ENCODE results near the gene SCMH1.
A peak's percentile ranks its signal among the peaks of the same experiment; 100 is the strongest.

SCMH1 gene

DNA sequence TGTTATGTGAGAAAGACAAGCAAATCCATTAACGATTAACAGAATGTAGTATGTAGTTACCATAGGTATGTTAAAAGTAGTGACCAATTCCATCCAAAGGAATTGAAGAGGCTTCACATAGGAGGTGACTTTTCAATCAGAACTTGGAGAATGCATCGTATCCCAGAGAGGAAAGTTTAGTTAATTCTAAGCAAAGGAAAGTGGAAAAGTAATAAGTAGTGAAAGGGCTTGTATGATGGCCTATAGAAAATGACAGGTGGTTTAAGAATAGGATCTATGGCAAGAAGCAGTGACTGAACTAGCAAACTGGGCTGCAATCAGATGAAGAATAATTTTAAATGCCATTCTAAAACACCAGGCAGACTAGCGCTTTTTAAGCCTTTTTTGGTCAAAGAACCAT lies 16.6 kb downstream of the SCMH1 start:
- no peak for TF ChIP-seq FOXM1 (IDR thresholded peaks at IDR 0.05; ENCODE audit: borderline replicate concordance, low read depth)
- no peak for TF ChIP-seq TCF12 (IDR thresholded peaks at IDR 0.05; ENCODE audit: low read depth)
- TF ChIP-seq TEAD4 (IDR thresholded peaks at IDR 0.05): no peak
- no peak for TF ChIP-seq YY1 (IDR thresholded peaks at IDR 0.05; ENCODE audit: low read depth)
- no peak for TF ChIP-seq NFIC (IDR thresholded peaks at IDR 0.05)

- TF ChIP-seq TAF1 (IDR thresholded peaks at IDR 0.05; ENCODE audit: low read depth) (no peak), NFIC (IDR thresholded peaks at IDR 0.05) (0 out of 2 replicates have a peak, but pooled peaks have one; percentile 22), RAD21 (IDR thresholded peaks at IDR 0.05; ENCODE audit: low read depth) (no peak), EP300 (IDR thresholded peaks at IDR 0.05; ENCODE audit: borderline replicate concordance) (no peak)
- TF ChIP-seq, protein P1, sequence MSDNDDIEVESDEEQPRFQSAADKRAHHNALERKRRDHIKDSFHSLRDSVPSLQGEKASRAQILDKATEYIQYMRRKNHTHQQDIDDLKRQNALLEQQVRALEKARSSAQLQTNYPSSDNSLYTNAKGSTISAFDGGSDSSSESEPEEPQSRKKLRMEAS (IDR thresholded peaks at IDR 0.05): no peak
- TF ChIP-seq, protein P2, sequence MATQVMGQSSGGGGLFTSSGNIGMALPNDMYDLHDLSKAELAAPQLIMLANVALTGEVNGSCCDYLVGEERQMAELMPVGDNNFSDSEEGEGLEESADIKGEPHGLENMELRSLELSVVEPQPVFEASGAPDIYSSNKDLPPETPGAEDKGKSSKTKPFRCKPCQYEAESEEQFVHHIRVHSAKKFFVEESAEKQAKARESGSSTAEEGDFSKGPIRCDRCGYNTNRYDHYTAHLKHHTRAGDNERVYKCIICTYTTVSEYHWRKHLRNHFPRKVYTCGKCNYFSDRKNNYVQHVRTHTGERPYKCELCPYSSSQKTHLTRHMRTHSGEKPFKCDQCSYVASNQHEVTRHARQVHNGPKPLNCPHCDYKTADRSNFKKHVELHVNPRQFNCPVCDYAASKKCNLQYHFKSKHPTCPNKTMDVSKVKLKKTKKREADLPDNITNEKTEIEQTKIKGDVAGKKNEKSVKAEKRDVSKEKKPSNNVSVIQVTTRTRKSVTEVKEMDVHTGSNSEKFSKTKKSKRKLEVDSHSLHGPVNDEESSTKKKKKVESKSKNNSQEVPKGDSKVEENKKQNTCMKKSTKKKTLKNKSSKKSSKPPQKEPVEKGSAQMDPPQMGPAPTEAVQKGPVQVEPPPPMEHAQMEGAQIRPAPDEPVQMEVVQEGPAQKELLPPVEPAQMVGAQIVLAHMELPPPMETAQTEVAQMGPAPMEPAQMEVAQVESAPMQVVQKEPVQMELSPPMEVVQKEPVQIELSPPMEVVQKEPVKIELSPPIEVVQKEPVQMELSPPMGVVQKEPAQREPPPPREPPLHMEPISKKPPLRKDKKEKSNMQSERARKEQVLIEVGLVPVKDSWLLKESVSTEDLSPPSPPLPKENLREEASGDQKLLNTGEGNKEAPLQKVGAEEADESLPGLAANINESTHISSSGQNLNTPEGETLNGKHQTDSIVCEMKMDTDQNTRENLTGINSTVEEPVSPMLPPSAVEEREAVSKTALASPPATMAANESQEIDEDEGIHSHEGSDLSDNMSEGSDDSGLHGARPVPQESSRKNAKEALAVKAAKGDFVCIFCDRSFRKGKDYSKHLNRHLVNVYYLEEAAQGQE (IDR thresholded peaks at IDR 0.05; ENCODE audit: low read depth): no peak
- TF ChIP-seq, protein P3, sequence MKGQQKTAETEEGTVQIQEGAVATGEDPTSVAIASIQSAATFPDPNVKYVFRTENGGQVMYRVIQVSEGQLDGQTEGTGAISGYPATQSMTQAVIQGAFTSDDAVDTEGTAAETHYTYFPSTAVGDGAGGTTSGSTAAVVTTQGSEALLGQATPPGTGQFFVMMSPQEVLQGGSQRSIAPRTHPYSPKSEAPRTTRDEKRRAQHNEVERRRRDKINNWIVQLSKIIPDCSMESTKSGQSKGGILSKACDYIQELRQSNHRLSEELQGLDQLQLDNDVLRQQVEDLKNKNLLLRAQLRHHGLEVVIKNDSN (IDR thresholded peaks at IDR 0.05): no peak
These were observed 19.6 kb downstream of the SCMH1 start for GRCh38 chr1:41222496-41222895.

- TF ChIP-seq EGR1 (IDR thresholded peaks at IDR 0.05) (no peak), TCF12 (IDR thresholded peaks at IDR 0.05; ENCODE audit: low read depth) (no peak), RAD21 (IDR thresholded peaks at IDR 0.05; ENCODE audit: low read depth) (no peak), NFIC (IDR thresholded peaks at IDR 0.05) (no peak)
These were observed 20.1 kb downstream of the SCMH1 start for GRCh38 chr1:41221995-41222394.

DNA sequence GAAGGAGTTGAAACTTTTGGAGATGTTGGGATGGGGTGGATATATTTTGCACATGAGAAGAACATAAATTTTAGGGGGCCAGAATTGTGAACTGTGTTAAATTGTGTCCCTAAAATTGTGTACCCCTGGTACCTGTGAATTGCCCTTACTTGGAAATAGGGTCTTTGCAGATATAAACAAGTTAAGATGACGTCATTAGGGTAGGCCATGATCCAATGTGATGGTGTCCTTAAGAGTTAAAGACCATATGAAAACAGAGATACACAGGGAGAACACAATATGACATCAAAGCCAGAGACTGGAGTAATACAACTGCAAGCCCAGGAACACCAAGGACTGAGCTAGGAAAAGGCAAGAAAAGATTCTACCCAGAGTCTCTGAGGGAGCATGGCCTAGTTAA lies 24.0 kb downstream of the SCMH1 start:
- no peak for TF ChIP-seq CEBPB (IDR thresholded peaks at IDR 0.05)
- no peak for TF ChIP-seq YY1 (IDR thresholded peaks at IDR 0.05; ENCODE audit: low read depth)
- no peak for TF ChIP-seq EP300 (IDR thresholded peaks at IDR 0.05; ENCODE audit: borderline replicate concordance)
- no peak for TF ChIP-seq EGR1 (IDR thresholded peaks at IDR 0.05)
- TF ChIP-seq RAD21 (IDR thresholded peaks at IDR 0.05; ENCODE audit: low read depth): no peak
- TF ChIP-seq, protein P3 (IDR thresholded peaks at IDR 0.05): no peak

DNA sequence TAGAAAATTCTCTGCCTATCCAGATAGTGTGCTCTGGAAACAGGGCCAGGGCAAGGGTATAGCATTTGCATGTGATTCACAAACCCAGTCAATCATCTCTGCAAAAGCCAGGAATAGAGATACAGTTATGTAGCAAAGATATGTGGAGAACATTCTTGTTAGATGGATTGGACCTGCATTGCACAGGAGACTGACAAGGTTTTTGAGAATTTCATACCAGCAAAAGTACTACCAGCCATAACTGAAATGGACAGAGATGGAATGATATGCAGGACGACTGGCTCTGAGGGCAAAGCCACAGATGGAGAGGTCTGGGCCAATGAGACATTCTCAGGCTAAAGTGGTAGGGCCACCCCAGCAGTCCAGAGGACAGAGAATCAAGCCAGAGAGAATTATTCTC lies 24.7 kb downstream of the SCMH1 start:
- TF ChIP-seq FOXM1 (IDR thresholded peaks at IDR 0.05; ENCODE audit: borderline replicate concordance, low read depth) (no peak), EGR1 (IDR thresholded peaks at IDR 0.05) (no peak), CEBPB (IDR thresholded peaks at IDR 0.05) (no peak), NFIC (IDR thresholded peaks at IDR 0.05) (no peak)
- TF ChIP-seq, protein P1 (IDR thresholded peaks at IDR 0.05): no peak
- TF ChIP-seq, protein P2 (IDR thresholded peaks at IDR 0.05; ENCODE audit: low read depth): no peak

DNA sequence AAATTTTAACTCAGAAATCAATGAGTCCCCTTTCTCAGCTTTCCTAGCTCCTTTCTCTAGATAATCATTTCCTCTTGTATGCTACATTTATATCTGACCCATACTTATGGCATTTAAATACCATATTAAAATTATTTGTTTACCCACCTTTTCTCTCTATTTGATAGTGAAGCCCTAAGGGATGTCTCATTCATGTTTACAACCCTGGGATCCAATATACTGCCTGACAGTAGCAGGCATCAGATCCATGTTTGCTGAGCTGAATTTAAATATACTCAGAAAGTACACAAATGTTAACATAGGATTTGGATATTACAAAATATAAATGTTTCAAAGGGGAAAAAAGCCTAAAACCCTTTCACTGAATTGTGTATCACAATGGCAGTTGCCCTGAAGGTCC lies 26.5 kb downstream of the SCMH1 start:
- TF ChIP-seq EGR1 (IDR thresholded peaks at IDR 0.05) (no peak), NFIC (IDR thresholded peaks at IDR 0.05) (no peak), TAF1 (IDR thresholded peaks at IDR 0.05; ENCODE audit: low read depth) (no peak), CREB1 (IDR thresholded peaks at IDR 0.05; ENCODE audit: low read depth) (no peak), EP300 (IDR thresholded peaks at IDR 0.05; ENCODE audit: borderline replicate concordance) (no peak), ZBTB7A (IDR thresholded peaks at IDR 0.05; ENCODE audit: low read depth) (no peak), TCF12 (IDR thresholded peaks at IDR 0.05; ENCODE audit: low read depth) (no peak), CEBPB (IDR thresholded peaks at IDR 0.05) (no peak), RAD21 (IDR thresholded peaks at IDR 0.05; ENCODE audit: low read depth) (no peak), FOXM1 (IDR thresholded peaks at IDR 0.05; ENCODE audit: borderline replicate concordance, low read depth) (no peak), TEAD4 (IDR thresholded peaks at IDR 0.05) (no peak), YY1 (IDR thresholded peaks at IDR 0.05; ENCODE audit: low read depth) (no peak)
- TF ChIP-seq, protein P1 (IDR thresholded peaks at IDR 0.05): no peak
- TF ChIP-seq, protein P2 (IDR thresholded peaks at IDR 0.05; ENCODE audit: low read depth): no peak
- TF ChIP-seq, protein P3 (IDR thresholded peaks at IDR 0.05): no peak
